Fibroblast of upper back skin (primary cell): ENCODE results near the gene CYP2D6.
"Not testable (repeated sequence)": the region's sequence is repeated elsewhere in the genome, so short reads cannot be mapped to it uniquely, and the experiment has no call there.

Experiments
- DNase-seq: peaks from one replicate; pipeline ENCODE4 v3.0.0-alpha.2; 2013

The CYP2D6 gene

GRCh38 chr22:42156598-42156997 is 26.0 kb upstream of the CYP2D6 start:
- no peak for DNase-seq

DNA sequence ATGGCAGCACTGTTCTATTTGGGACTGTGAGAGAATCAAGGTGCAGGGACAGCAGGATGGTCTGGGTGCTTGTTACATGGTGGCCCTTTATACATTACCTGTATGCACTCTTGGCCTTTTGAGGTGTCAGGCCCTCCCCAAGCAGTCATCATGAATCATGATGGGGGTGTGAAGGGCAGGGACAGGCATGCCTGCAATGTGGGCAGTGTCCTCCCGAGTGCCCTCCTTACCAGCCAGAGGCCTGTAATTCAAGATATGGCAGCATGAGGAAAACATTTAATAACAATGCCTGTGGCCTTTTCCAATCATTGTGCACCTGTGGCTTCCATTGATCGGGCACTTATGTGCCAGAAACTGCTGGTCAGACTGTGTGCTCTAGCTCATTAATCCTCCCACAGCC is 25.5 kb upstream of the CYP2D6 start:
- DNase-seq: no peak

DNA sequence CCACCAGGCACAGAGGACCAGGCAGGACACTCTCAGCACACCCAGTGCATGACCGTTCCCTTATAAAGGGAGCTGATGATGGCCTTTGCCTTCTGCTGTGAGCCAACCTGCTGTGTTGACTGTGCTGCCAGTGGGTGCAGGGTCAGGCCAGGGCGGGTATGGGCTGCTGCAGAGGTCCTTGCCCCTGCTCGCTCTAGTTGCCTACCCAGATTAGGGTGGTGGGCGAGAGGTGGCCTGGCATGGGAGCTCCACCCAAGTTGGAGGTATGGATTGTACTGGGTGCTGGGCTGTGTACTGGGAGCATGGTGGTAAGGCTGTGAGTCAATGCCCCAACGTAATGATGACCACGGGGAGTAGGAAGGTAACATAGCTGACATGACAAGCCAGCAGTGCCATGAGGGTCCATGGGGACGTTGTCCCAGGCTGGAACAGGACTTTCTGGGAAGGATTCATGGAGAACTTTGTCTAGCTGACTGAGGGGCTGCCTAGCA is 24.5 kb upstream of the CYP2D6 start:
- DNase-seq: no peak

DNA sequence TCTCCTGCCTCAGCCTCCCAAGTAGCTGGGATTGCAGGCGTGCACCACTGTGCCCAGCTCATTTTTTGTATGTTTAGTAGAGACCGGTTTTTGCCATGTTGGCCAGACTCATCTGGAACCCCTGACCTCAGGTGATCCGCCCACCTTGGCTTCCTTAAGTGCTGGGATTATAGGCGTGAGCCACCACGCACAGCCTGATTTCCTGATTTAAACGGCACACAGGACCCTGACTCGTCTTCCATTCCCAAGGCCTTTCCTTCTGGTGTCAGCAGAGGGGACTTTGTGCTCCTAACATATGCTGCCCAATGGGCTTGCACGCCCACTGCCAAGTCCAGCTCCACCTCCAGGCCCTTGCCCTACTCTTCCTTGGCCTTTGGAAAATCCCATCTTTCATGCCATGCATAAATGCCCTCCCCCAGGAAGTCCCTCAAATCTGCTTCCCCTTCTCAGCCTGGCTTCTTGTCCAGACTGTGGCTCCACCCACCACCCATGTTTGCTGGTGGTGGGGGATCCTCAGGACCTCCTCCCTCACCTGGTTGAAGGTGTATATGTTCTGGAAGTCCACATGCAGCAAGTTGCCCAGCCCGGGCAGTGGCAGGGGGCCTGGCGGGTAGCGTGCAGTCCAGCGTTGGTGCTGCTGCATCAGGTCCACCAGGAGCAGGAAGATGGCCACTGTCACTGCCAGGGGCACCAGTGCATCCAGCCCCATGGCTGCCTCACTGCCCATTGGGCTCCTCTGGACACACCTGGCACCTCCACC is 23.9 kb upstream of the CYP2D6 start:
- DNase-seq: no peak

- no peak for DNase-seq
Measured at GRCh38 chr22:42152661-42153270, 22.2 kb upstream of the CYP2D6 start.

GRCh38 chr22:42151924-42152635 is 21.5 kb upstream of the CYP2D6 start:
- no peak for DNase-seq

DNA sequence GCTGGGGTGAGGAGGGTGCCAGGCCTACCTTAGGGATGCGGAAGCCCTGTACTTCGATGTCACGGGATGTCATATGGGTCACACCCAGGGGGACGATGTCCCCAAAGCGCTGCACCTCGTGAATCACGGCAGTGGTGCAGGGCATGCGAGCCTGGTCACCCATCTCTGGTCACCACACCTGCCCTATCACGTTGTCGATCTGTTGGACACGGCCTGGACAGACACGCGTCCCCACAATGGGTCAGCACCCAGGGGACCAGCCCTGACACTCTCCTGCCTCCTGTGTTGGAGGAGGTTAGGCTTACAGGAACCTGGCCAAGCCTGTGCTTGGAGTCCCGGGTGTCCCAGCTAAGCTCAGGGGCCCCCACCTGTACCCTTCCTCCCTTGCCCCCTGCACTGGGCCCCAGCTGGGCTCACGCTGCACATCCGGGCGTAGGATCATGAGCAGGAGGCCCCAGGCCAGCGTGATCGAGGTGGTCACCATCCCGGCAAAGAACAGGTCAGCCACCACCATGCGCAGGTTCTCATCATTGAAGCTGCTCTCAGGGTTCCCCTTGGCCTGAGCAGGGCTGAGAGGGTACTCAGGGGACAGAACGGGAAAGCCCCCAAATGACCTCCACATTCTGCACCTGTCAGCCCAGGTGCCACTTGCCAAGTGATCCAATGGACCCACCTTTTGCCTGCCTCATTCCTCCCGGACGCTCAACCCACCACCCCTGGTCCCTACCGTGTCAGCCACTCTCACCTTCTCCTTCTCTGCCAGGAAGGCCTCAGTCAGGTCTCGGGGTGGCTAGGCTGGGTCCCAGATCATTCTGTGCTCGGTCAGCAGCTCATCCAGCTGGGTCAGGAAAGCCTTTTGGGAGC is 20.3 kb upstream of the CYP2D6 start:
- no peak for DNase-seq

- DNase-seq: not testable (repeated sequence)
Measured at GRCh38 chr22:42149798-42150197, 19.2 kb upstream of the CYP2D6 start.

- no peak for DNase-seq
Measured at GRCh38 chr22:42145175-42145574, 14.6 kb upstream of the CYP2D6 start.

DNA sequence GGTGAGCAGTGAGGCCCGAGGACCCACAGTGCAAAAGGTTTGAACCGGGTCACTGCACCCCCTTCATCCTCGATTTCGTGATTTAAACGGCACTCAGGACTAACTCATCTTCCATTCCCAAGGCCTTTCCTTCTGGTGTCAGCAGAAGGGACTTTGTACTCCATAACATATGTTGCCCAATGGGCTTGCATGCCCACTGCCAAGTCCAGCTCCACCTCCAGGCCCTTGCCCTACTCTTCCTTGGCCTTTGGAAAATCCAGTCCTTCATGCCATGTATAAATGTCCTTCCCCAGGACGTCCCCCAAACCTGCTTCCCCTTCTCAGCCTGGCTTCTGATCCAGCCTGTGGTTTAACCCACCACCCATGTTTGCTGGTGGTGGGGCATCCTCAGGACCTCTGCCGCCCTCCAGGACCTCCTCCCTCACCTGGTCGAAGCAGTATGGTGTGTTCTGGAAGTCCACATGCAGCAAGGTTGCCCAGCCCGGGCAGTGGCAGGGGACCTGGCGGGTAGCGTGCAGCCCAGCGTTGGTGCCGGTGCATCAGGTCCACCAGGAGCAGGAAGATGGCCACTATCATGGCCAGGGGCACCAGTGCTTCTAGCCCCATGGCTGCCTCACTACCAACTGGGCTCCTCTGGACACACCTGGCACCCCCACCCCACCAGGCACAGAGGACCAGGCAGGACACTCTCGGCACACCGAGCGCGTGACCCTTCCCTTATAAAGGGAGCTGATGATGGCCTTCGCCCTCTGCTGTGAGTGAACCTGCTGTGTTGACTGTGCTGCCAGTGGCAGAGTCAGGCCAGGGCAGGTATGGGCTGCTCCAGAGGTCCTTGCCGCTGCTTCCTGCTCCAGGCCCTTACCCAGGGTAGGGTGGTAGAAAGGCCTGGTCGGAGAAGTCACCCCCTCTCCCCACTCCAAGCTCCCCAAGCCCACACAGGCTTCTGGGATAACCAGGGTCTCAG is 13.5 kb upstream of the CYP2D6 start:
- not testable (repeated sequence) for DNase-seq

DNA sequence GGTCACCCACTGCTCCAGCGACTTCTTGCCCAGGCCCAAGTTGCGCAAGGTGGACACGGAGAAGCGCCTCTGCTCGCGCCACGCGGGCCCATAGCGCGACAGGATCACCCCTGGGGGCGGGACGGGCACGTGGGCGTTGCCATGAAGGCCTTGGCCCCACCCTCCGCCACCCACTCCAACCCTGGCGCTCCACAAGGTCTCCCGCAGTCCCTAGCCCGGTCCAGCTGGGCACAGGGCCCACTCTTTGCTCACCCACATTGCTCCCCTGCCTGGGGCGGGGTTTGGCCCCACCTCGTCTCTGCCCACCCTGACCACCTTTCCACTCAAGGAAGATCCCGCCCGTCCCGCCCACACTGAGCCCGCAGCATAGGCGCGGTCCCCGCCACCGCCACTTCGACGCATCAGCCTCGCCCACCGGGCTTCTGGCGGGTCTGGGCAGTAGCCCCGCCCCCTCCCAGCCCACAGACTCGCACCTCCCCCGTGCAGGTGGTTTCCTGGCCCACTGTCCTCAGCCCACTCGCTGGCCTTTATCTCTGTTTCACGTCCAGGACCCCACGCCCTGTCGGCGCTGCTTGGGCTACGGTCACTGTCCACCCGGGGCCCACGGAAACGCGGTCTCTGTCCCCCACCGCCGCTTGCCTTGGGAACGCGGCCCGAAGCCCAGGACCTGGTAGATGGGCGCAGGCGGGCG is 12.3 kb upstream of the CYP2D6 start:
- no peak for DNase-seq

DNA sequence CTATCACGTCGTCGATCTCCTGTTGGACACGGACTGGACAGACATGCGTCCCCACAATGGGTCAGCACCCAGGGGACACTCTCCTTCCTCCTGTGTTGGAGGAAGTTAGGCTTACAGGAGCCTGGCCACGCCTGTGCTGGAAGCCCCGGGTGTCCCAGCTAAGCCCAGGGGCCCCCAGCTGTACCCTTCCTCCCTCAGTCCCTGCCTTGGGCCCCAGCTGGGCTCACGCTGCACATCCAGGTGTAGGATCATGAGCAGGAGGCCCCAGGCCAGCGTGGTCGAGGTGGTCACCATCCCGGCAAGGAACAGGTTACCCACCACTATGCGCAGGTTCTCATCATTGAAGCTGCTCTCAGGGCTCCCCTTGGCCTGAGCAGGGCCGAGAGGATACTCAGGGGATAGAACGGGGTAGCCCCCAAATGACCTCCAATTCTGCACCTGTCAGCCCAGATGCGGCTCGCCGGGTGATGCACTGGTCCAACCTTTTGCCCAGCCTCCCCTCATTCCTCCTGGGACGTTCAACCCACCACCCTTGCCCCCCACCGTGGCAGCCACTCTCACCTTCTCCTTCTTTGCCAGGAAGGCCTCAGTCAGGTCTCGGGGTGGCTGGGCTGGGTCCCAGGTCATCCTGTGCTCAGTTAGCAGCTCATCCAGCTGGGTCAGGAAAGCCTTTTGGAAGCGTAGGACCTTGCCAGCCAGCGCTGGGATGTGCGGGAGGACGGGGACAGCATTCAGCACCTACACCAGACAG is 10.9 kb upstream of the CYP2D6 start:
- not testable (repeated sequence) for DNase-seq

GRCh38 chr22:42140153-42140552 is 9.5 kb upstream of the CYP2D6 start:
- not testable (repeated sequence) for DNase-seq

GRCh38 chr22:42139508-42139907 is 8.9 kb upstream of the CYP2D6 start:
- DNase-seq: not testable (repeated sequence)

GRCh38 chr22:42138972-42139371 is 8.4 kb upstream of the CYP2D6 start:
- no peak for DNase-seq

DNA sequence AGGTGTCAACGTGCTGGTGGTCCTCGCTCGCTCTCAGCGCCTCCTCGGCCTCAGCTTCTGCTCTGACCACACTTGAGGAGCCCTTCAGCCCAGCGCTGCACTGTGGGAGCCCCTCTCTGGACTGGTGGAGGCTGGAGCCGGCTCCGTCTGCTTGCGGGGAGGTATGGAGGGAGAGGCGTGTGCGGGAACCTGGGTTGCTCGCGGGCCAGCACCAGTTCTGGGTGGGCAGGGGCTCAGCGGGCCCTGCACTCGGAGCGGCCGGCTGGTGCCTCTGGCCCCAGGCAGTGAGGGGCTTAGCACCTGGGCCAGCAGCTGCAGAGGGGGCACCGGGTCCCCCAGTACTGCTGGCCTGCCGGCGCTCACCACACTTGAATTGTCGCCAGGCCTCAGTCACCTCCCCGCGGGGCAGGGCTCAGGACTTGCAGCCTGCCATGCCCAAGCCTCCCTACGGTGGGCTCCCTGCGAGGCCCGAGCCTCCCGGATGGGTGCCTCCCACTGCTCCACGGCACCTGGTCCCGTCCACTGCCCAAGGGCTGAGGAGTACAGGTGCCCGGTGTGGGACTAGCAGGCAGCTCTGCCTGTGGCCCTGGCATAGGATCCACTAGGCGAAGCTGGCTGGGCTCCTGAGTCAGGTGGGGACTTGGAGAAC is 7.6 kb upstream of the CYP2D6 start:
- no peak for DNase-seq

DNA sequence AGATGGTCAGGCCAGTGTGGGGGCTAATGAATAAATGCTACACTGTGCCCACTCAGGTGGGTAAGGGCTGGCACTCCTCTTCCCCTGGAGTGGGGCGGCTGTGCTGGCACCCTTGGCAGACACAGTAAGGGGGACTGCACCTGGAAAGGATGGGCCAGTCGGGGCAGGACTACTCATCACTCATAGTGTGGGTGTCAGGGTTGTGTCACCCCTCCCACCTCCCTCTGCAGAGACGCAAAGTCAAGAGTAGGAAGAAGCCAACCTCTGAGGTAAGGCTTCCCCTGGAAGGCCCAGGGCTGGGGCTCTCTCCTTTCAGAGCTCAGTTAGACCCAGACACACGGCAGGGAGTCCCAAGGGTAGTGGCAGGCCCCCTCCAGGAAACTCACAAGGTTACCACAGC is 5.1 kb upstream of the CYP2D6 start:
- DNase-seq: not testable (repeated sequence)

DNA sequence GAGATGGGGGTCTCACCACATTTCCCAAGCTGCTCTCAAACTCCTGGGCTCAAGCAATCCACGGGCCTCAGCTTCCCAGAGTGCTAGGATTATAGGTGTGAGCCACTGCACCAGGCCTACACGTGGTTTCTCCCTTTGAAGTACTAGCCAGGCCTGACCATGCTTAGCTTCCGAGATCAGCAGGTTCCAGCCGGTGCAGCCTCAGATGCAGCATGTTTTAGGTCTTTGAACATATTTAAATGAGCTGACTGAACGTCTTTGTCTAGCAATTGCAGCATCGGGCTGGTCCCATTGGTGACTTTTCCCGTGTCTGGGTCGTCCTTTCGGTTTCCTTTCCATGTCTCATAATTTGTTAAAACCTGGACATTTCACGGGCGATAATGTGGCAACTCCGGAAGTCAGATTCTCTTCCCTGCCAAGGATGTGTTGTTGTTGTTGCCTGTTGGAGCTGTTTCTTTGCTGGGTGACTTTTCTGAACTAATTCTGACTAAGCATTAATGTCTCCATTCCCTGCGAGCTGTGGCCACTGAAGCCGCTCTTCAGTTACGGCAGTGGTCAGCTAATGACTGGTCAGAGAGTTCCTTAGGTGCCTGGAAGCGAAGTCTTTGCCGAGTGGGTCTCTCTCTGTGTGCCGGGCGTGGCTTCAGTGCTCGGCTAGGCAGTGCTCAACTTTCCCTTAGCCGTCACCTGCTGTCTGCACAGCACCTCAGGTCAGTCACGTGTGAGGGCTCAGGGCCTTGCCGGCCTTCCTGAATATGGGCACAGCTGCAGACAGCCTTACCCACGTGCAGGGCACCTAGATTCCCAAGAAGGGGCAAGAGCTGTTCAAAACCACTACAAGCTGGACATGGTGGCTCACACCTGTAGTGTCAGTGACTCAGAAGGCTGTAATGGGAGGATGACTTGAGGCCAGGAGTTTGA is 3.8 kb upstream of the CYP2D6 start:
- DNase-seq: no peak

- no peak for DNase-seq
Measured at GRCh38 chr22:42132457-42132856, 1.8 kb upstream of the CYP2D6 start.
